ENCODE results near the gene PPP1R15A. TPM values are rescaled to one million over a fixed set of nuclear protein-coding genes. Genes with fewer than 3 reads are reported as not detected.

Gene PPP1R15A
- total RNA-seq, 4 donors from 2014 or later, result 28.7 to 73.9 (median 39.8) TPM

GRCh38 chr19:48872884-48873475, 759 bp downstream of the PPP1R15A start:
- DNase-seq, result peak; percentile 92 to 94
- intact Hi-C loops (cut with DNase I; ENCODE audit: low total_unique reads) (loop anchor here (1.0 to 5.0 kb wide), 5 partner anchors 28 to 238 kb away; partner anchors contain the start of genes BCAT2, FTL, MAMSTR and NUCB1), in situ Hi-C loops (cut with MboI; ENCODE audit: low sequenced_read_pairs in 4 of 4) (loop anchor here in 2 of 4 donors (10.0 to 25.0 kb wide), 2 partner anchors 89 to 92 kb away; partner anchors contain the start of genes FTL (in 2 of the 2) and BAX (in 1 of the 2))
- no peaks in the 10 kb centered on the region for H3K9me3 ChIP-seq
- peaks cover 33 to 35% of the 10 kb centered on the region in 2 donors for H3K4me1 ChIP-seq
- H3K27ac ChIP-seq, result peak overlapping the region; percentile 94 to 100 (median 99)
- peaks cover 0 to 47% of the 10 kb centered on the region in 2 donors for H3K36me3 ChIP-seq
- H3K27me3 ChIP-seq, result no peaks in the 10 kb centered on the region
- peak overlapping the region; percentile 85 to 100 (median 93) for H3K4me3 ChIP-seq
- ATAC-seq, result peak; percentile 77 to 80
- TF ChIP-seq CTCF (IDR thresholded peaks at IDR 0.05 in 4 of 5, conservative IDR thresholded peaks at IDR 0.05 in 1 of 5), result no peak
- TF ChIP-seq POLR2A (IDR thresholded peaks at IDR 0.05), result peak; percentile 23 to 40

- DNase-seq (no peak), ATAC-seq (peak; percentile 1 to 12)
- Histone ChIP-seq H3K9me3 (no peaks in the 10 kb centered on the region), H3K4me3 (peak overlapping the region; percentile 85 to 100 (median 93)), H3K36me3 (peaks cover 0 to 53% of the 10 kb centered on the region in 2 donors), H3K4me1 (peaks cover 28 to 33% of the 10 kb centered on the region in 2 donors), H3K27ac (peak overlapping the region; percentile 94 to 100 (median 99)), H3K27me3 (no peaks in the 10 kb centered on the region)
- TF ChIP-seq POLR2A (IDR thresholded peaks at IDR 0.05) (no peak), CTCF (IDR thresholded peaks at IDR 0.05 in 4 of 5, conservative IDR thresholded peaks at IDR 0.05 in 1 of 5) (no peak)
- in situ Hi-C loops (cut with MboI; ENCODE audit: low sequenced_read_pairs in 4 of 4), result loop anchor here in 2 of 4 donors (10.0 to 25.0 kb wide), 2 partner anchors 89 to 91 kb away; partner anchors contain the start of genes FTL (in 2 of the 2) and BAX (in 1 of the 2)
- intact Hi-C loops (cut with DNase I; ENCODE audit: low total_unique reads), result loop anchor here (2.0 to 5.0 kb wide), 4 partner anchors 27 to 239 kb away; partner anchors contain the start of genes BCAT2, MAMSTR and NUCB1
Observed at GRCh38 chr19:48873476-48874302, 1.5 kb downstream of the PPP1R15A start.

GRCh38 chr19:48874303-48875135, 2.3 kb downstream of the PPP1R15A start:
- H3K27me3 ChIP-seq, result no peaks in the 10 kb centered on the region
- H3K4me3 ChIP-seq, result peak overlapping the region; percentile 85 to 100 (median 93)
- ATAC-seq, result no peak
- peak overlapping the region; percentile 94 to 100 (median 99) for H3K27ac ChIP-seq
- intact Hi-C loops (cut with DNase I; ENCODE audit: low total_unique reads), result loop anchor here (1.0 to 5.0 kb wide), 3 partner anchors 78 to 157 kb away; partner anchors contain the start of genes BAX and MAMSTR
- DNase-seq, result peak in 1 of 2 donors; percentile 52
- in situ Hi-C loops (cut with MboI; ENCODE audit: low sequenced_read_pairs in 4 of 4), result loop anchor here in 2 of 4 donors (10.0 to 25.0 kb wide), 2 partner anchors 88 to 90 kb away; partner anchors contain the start of genes FTL (in 2 of the 2) and BAX (in 1 of the 2)
- peaks cover 0 to 53% of the 10 kb centered on the region in 2 donors for H3K36me3 ChIP-seq
- TF ChIP-seq CTCF (IDR thresholded peaks at IDR 0.05 in 4 of 5, conservative IDR thresholded peaks at IDR 0.05 in 1 of 5), result no peak
- TF ChIP-seq POLR2A (IDR thresholded peaks at IDR 0.05), result no peak
- peaks cover 25 to 31% of the 10 kb centered on the region in 2 donors for H3K4me1 ChIP-seq
- H3K9me3 ChIP-seq, result no peaks in the 10 kb centered on the region

Data from gastrocnemius medialis (tissue), 4 donors.